Measurements from ENCODE around the gene TOX2. TPM values are rescaled to one million over a fixed set of nuclear protein-coding genes. Genes with fewer than 3 reads are reported as not detected.

Gene TOX2
- total RNA-seq, 2 experiments from 2014 or later: 1.6 to 3.0 TPM

DNA sequence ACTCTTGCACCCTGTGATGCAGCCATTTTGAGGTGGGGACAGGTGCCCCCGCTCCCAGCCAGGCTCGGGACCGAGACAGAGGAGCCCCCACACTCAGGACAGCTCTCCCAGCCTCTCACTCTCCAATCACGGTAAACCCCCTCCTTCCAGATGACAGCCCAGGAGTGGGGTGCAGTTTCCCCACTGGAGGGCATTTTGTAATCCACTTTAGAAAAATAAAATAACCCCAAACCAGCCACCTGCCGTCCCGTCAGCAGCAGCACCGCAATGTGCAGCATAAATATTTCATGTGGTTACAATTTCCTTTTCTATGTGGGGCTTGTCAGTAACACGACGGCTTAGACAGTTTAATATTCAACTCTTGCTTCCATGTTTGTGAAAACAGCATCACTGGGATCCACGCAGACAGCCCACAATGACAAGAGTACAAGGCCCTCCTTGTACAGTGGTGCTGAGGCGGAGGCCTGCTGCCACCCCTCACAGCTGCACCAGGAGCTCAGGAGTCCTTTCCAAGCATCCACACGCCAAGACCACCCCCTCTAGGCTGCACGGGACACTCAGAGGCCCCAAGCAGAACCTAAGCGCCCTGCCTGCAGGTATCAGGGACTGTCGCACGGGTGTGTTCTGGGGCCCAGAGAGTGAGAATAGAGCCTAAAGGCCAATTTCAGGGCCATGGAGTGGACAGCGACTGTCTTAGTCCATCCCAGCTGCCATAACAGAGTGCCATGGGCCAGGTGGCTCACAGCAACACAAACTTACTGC is 155.7 kb downstream of the TOX2 start:
- Mint-ChIP-seq H3K9me3 (ENCODE audit: low read depth) (no peaks in the 10 kb centered on the region), H3K27me3 (no peaks in the 10 kb centered on the region), H3K36me3 (ENCODE audit: low read depth) (no peaks in the 10 kb centered on the region), H3K4me3 (peak overlapping the region; percentile 61), H3K4me1 (peaks cover 77% of the 10 kb centered on the region), H3K27ac (peak overlapping the region; percentile 94)
- intact Hi-C loops (cut with DNase I, micrococcal nuclease): no loop called here
- CTCF ChIA-PET: interaction anchor here (1.0 to 1.7 kb wide), 4 partner anchors 8 to 25 kb away, joined by 3 to 6 read pairs (median 4); no protein-coding TSS in a partner anchor
- ATAC-seq (peak; percentile 37), DNase-seq (peak; percentile 44)
- POLR2A ChIA-PET: interaction anchor here (1.4 kb wide), 1 partner anchor 319 kb away, joined by 4 read pairs; no protein-coding TSS in a partner anchor

DNA sequence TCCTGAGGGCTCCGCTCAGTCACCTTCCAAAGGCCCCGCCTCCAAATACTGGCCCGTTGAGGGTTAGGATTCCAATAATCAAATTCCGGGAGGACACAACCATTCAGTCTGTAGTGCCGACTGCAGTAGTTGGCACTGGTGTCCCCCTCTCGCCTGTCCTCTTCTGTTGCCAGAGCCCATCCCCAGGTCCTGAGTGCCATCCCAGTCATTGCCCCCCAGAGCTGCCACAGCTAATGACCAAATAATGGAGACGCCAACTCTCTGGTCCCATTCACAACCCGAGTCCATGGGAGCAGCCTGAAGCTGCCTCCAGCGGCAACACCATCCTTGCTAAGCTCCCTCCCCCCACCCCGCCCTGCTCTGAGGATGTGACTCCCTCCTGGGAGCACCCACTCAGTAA is 156.4 kb downstream of the TOX2 start:
- no peaks in the 10 kb centered on the region for H3K27me3 Mint-ChIP-seq
- intact Hi-C loops (cut with DNase I, micrococcal nuclease): no loop called here
- no peak overlapping the region for H3K4me3 Mint-ChIP-seq

DNA sequence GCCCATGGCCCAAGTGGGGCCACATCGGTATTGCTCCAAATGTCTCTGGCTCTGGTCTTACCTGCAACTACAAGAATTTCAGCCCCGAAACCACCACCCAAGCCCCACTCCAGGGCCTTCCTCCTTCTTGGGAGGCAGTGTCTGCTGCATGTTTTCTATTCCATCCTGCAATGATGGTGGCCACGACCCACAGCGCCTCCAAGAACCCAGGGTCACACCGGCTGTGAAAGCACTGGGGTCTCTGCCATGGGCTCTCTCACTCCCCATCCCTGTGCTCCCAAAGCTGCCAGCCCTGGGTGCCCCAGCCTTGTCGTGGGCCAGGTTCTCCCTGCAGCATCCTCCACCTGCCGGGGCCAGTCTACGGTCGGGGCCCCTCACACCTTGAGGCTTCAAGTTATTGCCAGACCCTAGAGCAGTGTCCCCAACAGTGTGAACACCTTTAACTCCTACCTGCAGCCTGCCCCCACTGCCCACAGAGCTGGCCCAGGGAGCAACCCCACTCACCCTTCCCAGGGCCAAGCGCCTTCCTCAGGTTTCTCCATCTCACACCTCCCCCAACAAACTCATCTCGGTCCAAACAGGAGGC is 157.0 kb downstream of the TOX2 start:
- H3K27ac Mint-ChIP-seq: peak overlapping the region; percentile 37
- no peak for ATAC-seq

More for the DNA sequence above, 156.4 kb downstream of the TOX2 start:
- Mint-ChIP-seq H3K9me3 (ENCODE audit: low read depth) (no peaks in the 10 kb centered on the region), H3K4me1 (peaks cover 80% of the 10 kb centered on the region), H3K27ac (no peak overlapping the region), H3K36me3 (ENCODE audit: low read depth) (no peaks in the 10 kb centered on the region)
- POLR2A ChIA-PET: no interaction called here
- no peak for ATAC-seq
- DNase-seq: no peak
- CTCF ChIA-PET: interaction anchor here (0.7 kb wide), 1 partner anchor 18 kb away, joined by 3 read pairs; no protein-coding TSS in a partner anchor

DNA sequence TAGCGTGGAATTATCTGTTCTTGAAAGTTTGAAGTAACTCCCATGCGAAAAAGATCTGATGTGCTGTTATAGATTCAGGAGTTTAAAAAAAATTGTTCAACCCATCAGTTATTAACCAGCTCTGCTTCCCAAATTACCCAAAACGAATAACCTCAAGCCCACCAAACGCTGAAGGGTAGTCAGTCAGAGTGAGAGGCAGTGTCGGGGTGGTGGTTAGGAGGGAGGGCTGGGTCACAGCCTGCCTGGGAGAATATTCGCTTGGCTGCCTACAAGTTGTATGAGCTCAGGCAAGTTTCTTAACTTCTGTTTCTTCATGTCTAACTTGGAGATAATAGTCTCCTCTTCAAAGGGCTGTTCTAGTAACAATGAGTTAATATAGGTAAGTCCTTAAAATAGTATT is 157.7 kb downstream of the TOX2 start:
- H3K27me3 Mint-ChIP-seq: no peaks in the 10 kb centered on the region
- no peak overlapping the region for H3K4me3 Mint-ChIP-seq
- peaks cover 78% of the 10 kb centered on the region for H3K4me1 Mint-ChIP-seq
- intact Hi-C loops (cut with DNase I, micrococcal nuclease): no loop called here
- no peaks in the 10 kb centered on the region for H3K36me3 Mint-ChIP-seq (ENCODE audit: low read depth)
- ChIA-PET POLR2A (no interaction called here), CTCF (interaction anchor here (0.6 kb wide), 1 partner anchor 48 kb away, joined by 3 read pairs; no protein-coding TSS in a partner anchor)
- DNase-seq (no peak), ATAC-seq (no peak)
- no peak overlapping the region for H3K27ac Mint-ChIP-seq
- H3K9me3 Mint-ChIP-seq (ENCODE audit: low read depth): no peaks in the 10 kb centered on the region

More for the DNA sequence above, 157.0 kb downstream of the TOX2 start:
- Mint-ChIP-seq H3K4me3 (no peak overlapping the region), H3K9me3 (ENCODE audit: low read depth) (no peaks in the 10 kb centered on the region), H3K27me3 (no peaks in the 10 kb centered on the region), H3K4me1 (peaks cover 80% of the 10 kb centered on the region), H3K36me3 (ENCODE audit: low read depth) (no peaks in the 10 kb centered on the region)
- ChIA-PET CTCF (interaction anchor here (0.6 to 0.7 kb wide), 3 partner anchors 18 to 79 kb away, joined by 3 read pairs; no protein-coding TSS in a partner anchor), POLR2A (no interaction called here)
- intact Hi-C loops (cut with DNase I, micrococcal nuclease): no loop called here
- no peak for DNase-seq

DNA sequence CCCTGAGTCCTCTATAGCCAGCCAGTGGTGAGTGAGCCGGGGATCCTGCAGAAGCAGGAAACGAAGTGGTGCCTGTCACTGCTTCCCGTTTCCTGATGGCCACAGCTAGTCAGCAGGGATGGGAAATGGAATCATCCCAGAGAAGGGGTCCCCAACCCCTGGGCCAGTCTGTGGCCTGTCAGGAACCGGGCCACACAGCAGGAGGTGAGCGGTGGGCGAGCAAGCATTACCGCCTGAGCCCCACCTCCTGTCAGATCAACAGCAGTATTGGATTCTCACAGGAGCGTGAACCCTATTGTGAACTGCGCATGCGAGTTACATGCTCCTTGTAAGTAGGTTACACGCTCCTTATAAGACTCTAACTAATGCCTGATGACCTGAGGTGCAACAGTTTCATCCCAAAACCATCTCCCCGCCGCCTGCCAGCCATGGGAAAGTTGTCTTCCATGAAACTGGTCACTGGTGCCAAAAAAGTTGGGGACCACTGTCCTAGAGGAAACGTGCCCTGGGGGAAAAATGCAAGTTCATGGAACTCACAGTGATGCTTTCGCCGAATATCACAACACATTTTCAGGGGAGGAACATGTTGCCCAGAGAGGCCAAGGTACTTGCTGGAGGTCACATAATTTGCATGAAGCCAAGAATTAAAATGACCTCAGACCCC is 158.5 kb downstream of the TOX2 start:
- intact Hi-C loops (cut with DNase I, micrococcal nuclease): no loop called here
- POLR2A ChIA-PET: interaction anchor here (1.2 kb wide), 1 partner anchor 322 kb away, joined by 3 read pairs; no protein-coding TSS in a partner anchor
- H3K4me3 Mint-ChIP-seq: no peak overlapping the region
- DNase-seq: no peak
- no peaks in the 10 kb centered on the region for H3K9me3 Mint-ChIP-seq (ENCODE audit: low read depth)
- ATAC-seq: no peak
- peak overlapping the region; percentile 0 for H3K27ac Mint-ChIP-seq
- CTCF ChIA-PET: no interaction called here
- H3K36me3 Mint-ChIP-seq (ENCODE audit: low read depth): no peaks in the 10 kb centered on the region
- H3K27me3 Mint-ChIP-seq: no peaks in the 10 kb centered on the region
- peaks cover 71% of the 10 kb centered on the region for H3K4me1 Mint-ChIP-seq

DNA sequence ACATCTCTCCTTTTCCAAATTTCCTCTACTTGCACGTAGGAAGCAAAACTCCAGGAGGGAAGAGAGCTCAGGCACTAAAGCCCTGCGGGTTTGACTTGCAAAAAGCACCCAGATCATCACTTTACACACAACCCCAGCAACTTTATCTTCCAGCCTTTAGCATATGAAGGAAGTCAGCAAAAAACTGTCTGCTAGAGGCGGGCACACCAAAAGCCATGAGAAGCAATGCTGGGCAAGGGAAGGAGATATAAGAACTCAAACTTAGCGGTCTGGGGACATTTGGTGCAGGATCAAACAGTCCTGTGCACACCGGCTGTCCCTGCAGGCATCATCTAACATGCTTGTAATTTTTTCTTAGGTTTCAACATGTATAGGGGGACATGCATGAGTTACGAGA is 159.0 kb downstream of the TOX2 start:
- DNase-seq (no peak), ATAC-seq (no peak)
- Mint-ChIP-seq H3K36me3 (ENCODE audit: low read depth) (no peaks in the 10 kb centered on the region), H3K9me3 (ENCODE audit: low read depth) (no peaks in the 10 kb centered on the region), H3K4me1 (peaks cover 70% of the 10 kb centered on the region), H3K27ac (peak overlapping the region; percentile 0), H3K4me3 (no peak overlapping the region), H3K27me3 (no peaks in the 10 kb centered on the region)
- CTCF ChIA-PET: no interaction called here
- intact Hi-C loops (cut with DNase I, micrococcal nuclease): no loop called here
- POLR2A ChIA-PET: interaction anchor here (1.2 kb wide), 1 partner anchor 323 kb away, joined by 3 read pairs; no protein-coding TSS in a partner anchor

DNA sequence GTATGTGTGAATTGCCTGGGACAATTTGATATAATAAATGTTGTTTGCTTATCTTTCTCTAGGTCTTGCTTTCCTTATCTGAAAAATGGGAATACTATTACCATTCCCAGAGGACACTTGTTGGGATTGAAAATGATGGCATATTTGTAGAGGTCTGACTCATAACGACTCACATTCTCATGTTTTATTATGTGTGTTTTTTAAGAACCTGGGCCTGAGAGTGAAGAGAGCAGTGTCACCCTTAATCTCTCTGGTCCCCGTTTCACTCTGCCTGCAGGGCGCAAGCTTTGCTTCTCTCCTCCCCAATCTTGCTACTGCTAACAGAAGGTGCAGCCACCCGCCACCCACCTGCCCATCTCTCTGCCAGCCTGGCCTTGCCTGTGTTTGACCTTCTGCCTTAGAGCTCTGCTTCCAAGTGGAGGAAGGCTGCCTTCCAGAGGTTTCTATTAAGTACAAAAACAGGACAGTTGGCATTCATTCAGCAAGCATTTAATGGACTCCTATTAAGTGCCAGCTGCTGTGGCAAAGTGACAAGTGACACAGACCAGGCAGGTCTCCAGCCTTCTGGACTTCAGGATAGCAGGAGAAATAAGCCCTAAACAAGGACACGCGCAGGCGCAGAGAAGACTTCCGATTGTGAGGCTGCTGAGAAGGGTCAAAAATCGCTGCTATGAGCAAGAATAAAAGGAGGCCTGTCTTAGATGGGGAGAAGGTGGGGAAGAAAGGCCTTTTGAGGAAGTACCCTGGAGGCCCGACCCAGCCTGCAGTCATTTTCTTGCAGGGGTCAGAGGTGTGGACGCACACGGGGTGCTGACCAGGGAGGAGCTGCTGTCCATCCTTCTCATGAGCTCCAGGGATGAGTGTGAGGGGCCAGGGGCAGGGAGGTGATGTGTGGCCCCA is 159.8 kb downstream of the TOX2 start:
- Mint-ChIP-seq H3K27me3 (no peaks in the 10 kb centered on the region), H3K4me1 (peaks cover 65% of the 10 kb centered on the region), H3K27ac (no peak overlapping the region), H3K4me3 (no peak overlapping the region), H3K9me3 (ENCODE audit: low read depth) (no peaks in the 10 kb centered on the region), H3K36me3 (ENCODE audit: low read depth) (no peaks in the 10 kb centered on the region)
- ChIA-PET POLR2A (interaction anchor here (1.2 kb wide), 1 partner anchor 323 kb away, joined by 3 read pairs; no protein-coding TSS in a partner anchor), CTCF (interaction anchor here (0.6 to 1.2 kb wide), 2 partner anchors 46 to 343 kb away, joined by 3 read pairs; no protein-coding TSS in a partner anchor)
- peak; percentile 38 for DNase-seq
- peak; percentile 34 for ATAC-seq
- intact Hi-C loops (cut with DNase I, micrococcal nuclease): no loop called here

DNA sequence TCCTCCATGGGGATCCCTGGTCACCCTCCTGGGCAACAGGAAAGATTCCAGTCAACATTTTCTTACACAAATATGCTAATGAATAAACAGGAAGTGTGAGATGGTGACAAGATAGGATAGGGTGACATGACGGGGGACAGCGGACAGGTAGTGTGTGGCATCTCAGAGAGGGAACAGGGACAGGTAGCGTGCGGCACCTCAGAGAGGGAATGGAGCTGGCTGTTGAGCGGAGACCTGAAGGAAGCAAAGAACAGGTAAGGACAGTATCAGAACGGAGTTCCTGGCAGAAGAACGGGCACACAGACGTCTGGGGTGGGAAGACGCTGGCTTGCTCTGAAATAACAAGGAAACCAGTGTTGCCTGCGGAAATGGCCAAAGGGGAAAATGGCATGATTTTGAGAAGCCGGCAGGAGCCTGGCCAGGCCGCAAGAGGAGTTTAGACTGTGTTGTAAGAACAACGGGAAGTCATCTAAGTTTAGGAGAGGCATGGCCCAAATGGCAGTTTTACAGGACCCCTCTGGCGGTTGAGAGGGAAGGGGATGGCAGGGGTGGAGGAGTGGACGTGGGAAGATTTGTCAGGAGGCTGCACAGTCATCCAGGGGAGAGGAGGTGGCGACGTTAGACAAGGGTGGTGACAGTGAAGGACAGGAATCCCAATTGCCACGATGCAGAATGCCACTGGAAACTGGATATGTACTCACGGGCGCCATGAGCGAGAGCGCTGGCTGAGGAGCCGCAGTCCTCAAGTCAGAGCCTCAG is 160.7 kb downstream of the TOX2 start:
- no peaks in the 10 kb centered on the region for H3K9me3 Mint-ChIP-seq (ENCODE audit: low read depth)
- ATAC-seq (no peak), DNase-seq (no peak)
- H3K27ac Mint-ChIP-seq: no peak overlapping the region
- POLR2A ChIA-PET: no interaction called here
- H3K4me3 Mint-ChIP-seq: no peak overlapping the region
- H3K36me3 Mint-ChIP-seq (ENCODE audit: low read depth): no peaks in the 10 kb centered on the region
- H3K27me3 Mint-ChIP-seq: no peaks in the 10 kb centered on the region
- CTCF ChIA-PET: interaction anchor here (1.2 kb wide), 1 partner anchor 47 kb away, joined by 3 read pairs; no protein-coding TSS in a partner anchor
- H3K4me1 Mint-ChIP-seq: peaks cover 60% of the 10 kb centered on the region
- intact Hi-C loops (cut with DNase I, micrococcal nuclease): no loop called here

DNA sequence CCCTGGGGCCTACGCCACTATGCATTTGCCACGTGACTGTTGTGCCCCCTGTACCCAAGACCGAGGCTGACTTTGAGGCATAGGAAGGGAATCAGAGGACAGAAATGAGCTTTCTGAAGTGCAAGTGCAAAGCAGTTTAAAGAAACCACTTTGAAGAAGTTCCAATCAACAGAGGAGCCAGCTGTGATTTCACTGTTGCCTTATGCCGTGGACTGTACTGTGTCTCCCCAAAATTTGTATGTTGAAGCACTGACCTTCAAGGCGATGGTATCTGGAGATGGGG is 161.2 kb downstream of the TOX2 start:
- ATAC-seq: no peak
- no peak overlapping the region for H3K4me3 Mint-ChIP-seq
- CTCF ChIA-PET: interaction anchor here (0.5 kb wide), 1 partner anchor 326 kb away, joined by 4 read pairs; no protein-coding TSS in a partner anchor
- H3K27ac Mint-ChIP-seq: no peak overlapping the region
- H3K27me3 Mint-ChIP-seq: no peaks in the 10 kb centered on the region
- peaks cover 60% of the 10 kb centered on the region for H3K4me1 Mint-ChIP-seq
- DNase-seq: no peak
- POLR2A ChIA-PET: no interaction called here
- H3K36me3 Mint-ChIP-seq (ENCODE audit: low read depth): no peaks in the 10 kb centered on the region
- no peaks in the 10 kb centered on the region for H3K9me3 Mint-ChIP-seq (ENCODE audit: low read depth)
- intact Hi-C loops (cut with DNase I, micrococcal nuclease): no loop called here

DNA sequence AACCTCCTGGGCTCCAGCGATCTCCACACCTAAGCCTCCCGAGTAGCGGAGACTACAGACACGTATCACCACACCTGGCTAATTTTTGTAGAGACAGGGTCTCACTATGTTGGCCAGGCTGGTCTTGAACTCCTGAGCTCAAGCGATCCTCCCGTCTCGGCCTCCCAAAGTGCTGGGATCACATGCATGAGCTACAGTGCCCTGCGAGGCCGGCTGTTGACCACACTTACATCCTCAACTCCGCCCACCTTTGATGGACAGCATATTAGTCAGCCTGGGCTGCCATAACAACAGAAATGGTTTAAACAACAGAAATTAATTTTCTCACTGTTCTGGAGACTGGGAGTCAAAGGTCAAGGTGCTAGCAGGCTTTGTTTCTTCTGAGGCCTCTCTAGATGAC is 164.6 kb downstream of the TOX2 start:
- ATAC-seq (no peak), DNase-seq (no peak)
- Mint-ChIP-seq H3K27me3 (no peaks in the 10 kb centered on the region), H3K9me3 (ENCODE audit: low read depth) (no peaks in the 10 kb centered on the region), H3K4me1 (peaks cover 30% of the 10 kb centered on the region), H3K36me3 (ENCODE audit: low read depth) (no peaks in the 10 kb centered on the region), H3K27ac (no peak overlapping the region), H3K4me3 (no peak overlapping the region)
- intact Hi-C loops (cut with DNase I, micrococcal nuclease): no loop called here
- ChIA-PET CTCF (interaction anchor here (0.5 to 4.0 kb wide), 8 partner anchors 10 to 543 kb away, joined by 3 to 34 read pairs (median 6); no protein-coding TSS in a partner anchor), POLR2A (no interaction called here)
